Panc1 (cell line): Measurements from ENCODE around the gene PRUNE1.

Experiments
- SIN3A ChIP-seq: IDR thresholded peaks from 2 replicates; pipeline ENCODE4 v1.6.1; 2012; ENCODE audit warnings: low read depth, mild to moderate bottlenecking, low read length, moderate library complexity, borderline replicate concordance; ENCODE audit not compliant: insufficient read depth
- TF ChIP-seq, protein P1 (sequence below): fragments of 450-650 bp; IDR thresholded peaks from 2 replicates; pipeline ENCODE4 v1.5.1; 2017; ENCODE audit warnings: mild to moderate bottlenecking

- TF ChIP-seq, protein P1, sequence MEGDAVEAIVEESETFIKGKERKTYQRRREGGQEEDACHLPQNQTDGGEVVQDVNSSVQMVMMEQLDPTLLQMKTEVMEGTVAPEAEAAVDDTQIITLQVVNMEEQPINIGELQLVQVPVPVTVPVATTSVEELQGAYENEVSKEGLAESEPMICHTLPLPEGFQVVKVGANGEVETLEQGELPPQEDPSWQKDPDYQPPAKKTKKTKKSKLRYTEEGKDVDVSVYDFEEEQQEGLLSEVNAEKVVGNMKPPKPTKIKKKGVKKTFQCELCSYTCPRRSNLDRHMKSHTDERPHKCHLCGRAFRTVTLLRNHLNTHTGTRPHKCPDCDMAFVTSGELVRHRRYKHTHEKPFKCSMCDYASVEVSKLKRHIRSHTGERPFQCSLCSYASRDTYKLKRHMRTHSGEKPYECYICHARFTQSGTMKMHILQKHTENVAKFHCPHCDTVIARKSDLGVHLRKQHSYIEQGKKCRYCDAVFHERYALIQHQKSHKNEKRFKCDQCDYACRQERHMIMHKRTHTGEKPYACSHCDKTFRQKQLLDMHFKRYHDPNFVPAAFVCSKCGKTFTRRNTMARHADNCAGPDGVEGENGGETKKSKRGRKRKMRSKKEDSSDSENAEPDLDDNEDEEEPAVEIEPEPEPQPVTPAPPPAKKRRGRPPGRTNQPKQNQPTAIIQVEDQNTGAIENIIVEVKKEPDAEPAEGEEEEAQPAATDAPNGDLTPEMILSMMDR, result no peak
- no peak for TF ChIP-seq SIN3A
Observed at GRCh38 chr1:151039521-151039920, 31.3 kb downstream of the PRUNE1 start.
